Lower lobe of right lung (tissue), 2 donors: ENCODE results near the gene DHRS7. TPM values are rescaled to one million over a fixed set of nuclear protein-coding genes. Genes with fewer than 3 reads are reported as not detected.

ENCODE experiments used
- ATAC-seq, 2 donors: fragments of 200-7000 bp; cut with Tn5 transposase; one replicate each; pipeline ENCODE4 v1.9.1; 2020 to 2022; ENCODE audit warnings: mild to moderate bottlenecking in 2 of 2, moderate library complexity in 2 of 2
- DNase-seq: peaks from one replicate; pipeline ENCODE4 v3.0.0-alpha.2; 2020
- H3K27ac ChIP-seq: fragments of 200-600 bp; one replicate; pipeline ENCODE4 v1.8.0; 2022
- H3K27me3 ChIP-seq: fragments of 200-600 bp; one replicate; pipeline ENCODE4 v1.8.0; 2022; ENCODE audit warnings: low read depth
- H3K36me3 ChIP-seq: fragments of 200-600 bp; one replicate; pipeline ENCODE4 v1.8.0; 2022; ENCODE audit warnings: mild to moderate bottlenecking
- H3K4me1 ChIP-seq: fragments of 200-600 bp; one replicate; pipeline ENCODE4 v1.8.0; 2022
- H3K4me3 ChIP-seq: fragments of 200-600 bp; one replicate; pipeline ENCODE4 v1.8.0; 2022; ENCODE audit warnings: mild to moderate bottlenecking
- H3K9me3 ChIP-seq: fragments of 200-600 bp; one replicate; pipeline ENCODE4 v1.8.0; 2022
- CTCF ChIP-seq: fragments of 200-600 bp; IDR thresholded peaks from one replicate; pipeline ENCODE4 v1.8.0; 2022; ENCODE audit warnings: antibody characterized with exemption, mild to moderate bottlenecking
- intact Hi-C: fragments of 100-400 bp; cut with DNase I; formaldehyde crosslinking; loops from one replicate; pipeline ENCODE4 v1.11.0; 2022
- total RNA-seq: library from RNA; stranded (reverse); fragmentation: NEBNext Ultra II Directional; extraction: Animal tissue kit (Norgen Biotek cat#: 25700); gene quantifications from one replicate; pipeline ENCODE4 v1.2.1, GENCODE V29; 2021
- donor health status: DM: no; HTN: yes; CAD: no; lungs with severe emphysema.

Gene DHRS7
- total RNA-seq, 1 donor from 2014 or later: 72.8 TPM

DNA sequence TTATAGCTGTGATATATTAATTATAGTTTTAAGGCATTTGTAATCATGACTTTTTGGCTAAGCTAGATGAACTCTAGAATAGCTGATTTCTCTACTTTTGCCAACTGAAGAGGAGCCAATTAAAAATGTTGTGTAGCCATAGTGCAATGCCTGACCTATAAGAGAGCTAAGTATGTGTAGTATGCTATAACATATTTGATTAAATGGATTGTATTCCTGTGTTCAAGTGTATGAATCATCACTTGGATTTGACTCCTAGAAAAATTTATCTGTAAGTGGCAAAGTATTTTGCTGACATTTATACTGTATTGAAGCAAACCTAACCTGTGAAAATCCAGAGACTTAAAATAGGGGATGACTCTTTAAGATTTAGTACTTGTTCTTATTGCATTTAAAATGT lies 39.3 kb downstream of the DHRS7 start:
- no peaks in the 10 kb centered on the region for H3K4me1 ChIP-seq

GRCh38 chr14:60116181-60116580 lies 49.0 kb downstream of the DHRS7 start:
- Histone ChIP-seq H3K9me3 (no peaks in the 10 kb centered on the region), H3K27ac (no peak overlapping the region), H3K4me3 (no peak overlapping the region), H3K4me1 (no peaks in the 10 kb centered on the region), H3K36me3 (peaks cover 56% of the 10 kb centered on the region), H3K27me3 (no peaks in the 10 kb centered on the region)
- intact Hi-C loops: no loop called here
- no peak for TF ChIP-seq CTCF
- ATAC-seq: no peak
- no peak for DNase-seq

More for the DNA sequence above, 39.3 kb downstream of the DHRS7 start:
- H3K27ac ChIP-seq: no peak overlapping the region
- DNase-seq (no peak), ATAC-seq (no peak)
- H3K36me3 ChIP-seq: peaks cover 67% of the 10 kb centered on the region
- no peaks in the 10 kb centered on the region for H3K27me3 ChIP-seq
- intact Hi-C loops: no loop called here
- H3K9me3 ChIP-seq: no peaks in the 10 kb centered on the region
- H3K4me3 ChIP-seq: no peak overlapping the region
- no peak for TF ChIP-seq CTCF

DNA sequence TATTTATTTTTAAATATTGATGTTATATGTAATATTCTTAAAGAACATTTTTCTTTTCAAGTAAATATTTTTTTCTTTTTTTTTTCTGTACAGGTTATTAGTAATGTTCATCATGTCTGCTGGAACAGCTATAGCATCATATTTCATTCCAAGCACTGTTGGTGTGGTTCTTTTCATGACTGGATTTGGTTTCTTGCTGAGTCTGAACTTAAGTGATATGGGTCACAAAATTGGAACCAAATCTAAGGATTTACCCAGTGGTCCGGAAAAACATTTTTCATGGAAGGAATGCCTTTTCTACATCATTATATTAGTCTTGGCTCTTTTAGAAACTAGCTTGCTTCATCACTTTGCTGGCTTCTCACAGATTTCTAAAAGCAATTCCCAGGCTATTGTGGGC lies 50.3 kb downstream of the DHRS7 start:
- Histone ChIP-seq H3K27me3 (no peaks in the 10 kb centered on the region), H3K27ac (no peak overlapping the region), H3K4me3 (no peak overlapping the region), H3K4me1 (no peaks in the 10 kb centered on the region), H3K9me3 (no peaks in the 10 kb centered on the region), H3K36me3 (peaks cover 46% of the 10 kb centered on the region)
- intact Hi-C loops: no loop called here
- no peak for ATAC-seq
- TF ChIP-seq CTCF: no peak
- DNase-seq: no peak

- intact Hi-C loops: no loop called here
- peaks cover 19% of the 10 kb centered on the region for H3K36me3 ChIP-seq
- H3K27ac ChIP-seq: no peak overlapping the region
- H3K4me1 ChIP-seq: no peaks in the 10 kb centered on the region
- H3K4me3 ChIP-seq: no peak overlapping the region
- ATAC-seq (no peak), DNase-seq (no peak)
- TF ChIP-seq CTCF: no peak
- H3K27me3 ChIP-seq: no peaks in the 10 kb centered on the region
- H3K9me3 ChIP-seq: no peaks in the 10 kb centered on the region
These were observed 53.5 kb downstream of the DHRS7 start for GRCh38 chr14:60111732-60112131.

GRCh38 chr14:60107477-60107876 lies 57.7 kb downstream of the DHRS7 start:
- DNase-seq (no peak), ATAC-seq (no peak)
- TF ChIP-seq CTCF: no peak
- Histone ChIP-seq H3K27me3 (no peaks in the 10 kb centered on the region), H3K4me1 (no peaks in the 10 kb centered on the region), H3K36me3 (peaks cover 4% of the 10 kb centered on the region), H3K9me3 (no peaks in the 10 kb centered on the region), H3K4me3 (no peak overlapping the region), H3K27ac (no peak overlapping the region)
- intact Hi-C loops: no loop called here

GRCh38 chr14:60106339-60106738 lies 58.9 kb downstream of the DHRS7 start:
- intact Hi-C loops: no loop called here
- Histone ChIP-seq H3K36me3 (peaks cover 4% of the 10 kb centered on the region), H3K4me1 (no peaks in the 10 kb centered on the region), H3K27ac (no peak overlapping the region), H3K4me3 (no peak overlapping the region), H3K9me3 (no peaks in the 10 kb centered on the region), H3K27me3 (no peaks in the 10 kb centered on the region)
- ATAC-seq: no peak
- no peak for DNase-seq
- TF ChIP-seq CTCF: no peak
